H9 (cell line): ENCODE results near the gene SHISA9. TPM values are rescaled to one million over a fixed set of nuclear protein-coding genes. Genes with fewer than 3 reads are reported as not detected.

Experiments used
- DNase-seq: peaks from one replicate; pipeline ENCODE4 v3.0.0-alpha.2; 2017
- H2AFZ ChIP-seq: one replicate; pipeline ENCODE4 v1.6.1; 2013; ENCODE audit warnings: mild to moderate bottlenecking, low read length, control low read depth, moderate library complexity
- H2AK5ac ChIP-seq: 2 replicates; pipeline ENCODE4 v1.6.1; 2013; ENCODE audit warnings: low read length, control low read depth, mixed read lengths; ENCODE audit not compliant: insufficient read length
- H2BK120ac ChIP-seq: one replicate; pipeline ENCODE4 v1.6.1; 2013; ENCODE audit warnings: low read depth, mild to moderate bottlenecking, low read length, control low read depth, inconsistent platforms; ENCODE audit not compliant: poor library complexity, severe bottlenecking
- H2BK12ac ChIP-seq: 2 replicates; pipeline ENCODE4 v1.6.1; 2013; ENCODE audit warnings: low read length, control low read depth, mixed read lengths, low read depth; ENCODE audit not compliant: insufficient read length
- H2BK15ac ChIP-seq: 2 replicates; pipeline ENCODE4 v1.6.1; 2013; ENCODE audit warnings: low read depth, low read length, control low read depth
- H2BK20ac ChIP-seq: one replicate; pipeline ENCODE4 v1.6.1; 2013; ENCODE audit warnings: low read depth, mild to moderate bottlenecking, low read length, control low read depth, inconsistent platforms; ENCODE audit not compliant: poor library complexity, severe bottlenecking
- H2BK5ac ChIP-seq: 2 replicates; pipeline ENCODE4 v1.6.1; 2013; ENCODE audit warnings: low read length, control low read depth, mixed read lengths; ENCODE audit not compliant: insufficient read length
- H3K14ac ChIP-seq: 2 replicates; pipeline ENCODE4 v1.6.1; 2013; ENCODE audit warnings: low read length, control low read depth; ENCODE audit not compliant: insufficient read depth
- H3K18ac ChIP-seq: 2 replicates; pipeline ENCODE4 v1.6.1; 2013; ENCODE audit warnings: low read depth, mild to moderate bottlenecking, mixed read lengths, low read length, control low read depth; ENCODE audit not compliant: insufficient read length
- H3K23ac ChIP-seq: 2 replicates; pipeline ENCODE4 v1.6.1; 2013; ENCODE audit warnings: low read length, control low read depth, mixed read lengths, low read depth; ENCODE audit not compliant: insufficient read length
- H3K23me2 ChIP-seq: 2 replicates; pipeline ENCODE4 v1.6.1; 2013; ENCODE audit warnings: low read depth, mild to moderate bottlenecking, mixed read lengths, low read length, control low read depth; ENCODE audit not compliant: insufficient read length, poor library complexity, severe bottlenecking
- H3K27ac ChIP-seq: 2 replicates; pipeline ENCODE4 v1.5.1; 2013; ENCODE audit warnings: low read length, control low read depth, mixed read lengths, low read depth; ENCODE audit not compliant: insufficient read length
- H3K27me3 ChIP-seq: 2 replicates; pipeline ENCODE4 v1.6.1; 2013; ENCODE audit warnings: low read length, control low read depth, inconsistent platforms; ENCODE audit not compliant: insufficient read depth
- H3K4ac ChIP-seq: 2 replicates; pipeline ENCODE4 v1.6.1; 2013; ENCODE audit warnings: low read depth, mild to moderate bottlenecking, control low read depth, inconsistent platforms, low read length, moderate library complexity
- H3K4me1 ChIP-seq: 2 replicates; pipeline ENCODE4 v1.6.1; 2013; ENCODE audit warnings: low read length, control low read depth, inconsistent platforms; ENCODE audit not compliant: insufficient read depth
- H3K4me2 ChIP-seq: 2 replicates; pipeline ENCODE4 v1.6.1; 2013; ENCODE audit warnings: low read length, control low read depth, mixed read lengths; ENCODE audit not compliant: insufficient read length, insufficient read depth
- H3K56ac ChIP-seq: 2 replicates; pipeline ENCODE4 v1.6.1; 2013; ENCODE audit warnings: low read depth, mild to moderate bottlenecking, mixed read lengths, low read length, control low read depth; ENCODE audit not compliant: insufficient read length
- H3K79me1 ChIP-seq: 2 replicates; pipeline ENCODE4 v1.6.1; 2013; ENCODE audit warnings: low read depth, mild to moderate bottlenecking, moderate library complexity, low read length, control low read depth, inconsistent platforms; ENCODE audit not compliant: insufficient read depth, poor library complexity, severe bottlenecking
- H3K79me2 ChIP-seq: 2 replicates; pipeline ENCODE4 v1.6.1; 2013; ENCODE audit warnings: low read length, control low read depth, inconsistent platforms; ENCODE audit not compliant: insufficient read depth
- H3K9ac ChIP-seq: 2 replicates; pipeline ENCODE4 v1.6.1; 2013; ENCODE audit warnings: low read length, control low read depth, mixed read lengths; ENCODE audit not compliant: insufficient read length; ENCODE audit errors: extremely low read depth
- H3K9me3 ChIP-seq: one replicate; pipeline ENCODE4 v1.6.1; 2013; ENCODE audit warnings: low read depth, low read length, inconsistent platforms; ENCODE audit not compliant: control insufficient read depth
- H3T11ph ChIP-seq: one replicate; pipeline ENCODE4 v1.6.1; 2013; ENCODE audit warnings: mild to moderate bottlenecking, low read length, control low read depth, inconsistent platforms
- H4K20me1 ChIP-seq: one replicate; pipeline ENCODE4 v1.6.1; 2013; ENCODE audit not compliant: control insufficient read depth, insufficient read length, insufficient read depth
- H4K5ac ChIP-seq: 2 replicates; pipeline ENCODE4 v1.6.1; 2013; ENCODE audit warnings: low read depth, mild to moderate bottlenecking, mixed read lengths, low read length, control low read depth; ENCODE audit not compliant: insufficient read length
- H4K8ac ChIP-seq: replicated peaks from 2 replicates; pipeline ENCODE4 v1.6.1; 2013; ENCODE audit warnings: low read length, control low read depth, mixed read lengths, low read depth; ENCODE audit not compliant: insufficient read length
- H4K91ac ChIP-seq: 2 replicates; pipeline ENCODE4 v1.6.1; 2013; ENCODE audit warnings: low read depth, mild to moderate bottlenecking, moderate library complexity, mixed read lengths, low read length, control low read depth; ENCODE audit not compliant: insufficient read length
- H3K27ac Mint-ChIP-seq, 3 experiments: 2 replicates in 2 of 3; 3 replicates in 1 of 3; pipeline ENCODE4 v1.8.0; 2020 to 2021; ENCODE audit warnings: mixed read lengths in 3 of 3, mild to moderate bottlenecking in 1 of 3, moderate library complexity in 1 of 3
- H3K27me3 Mint-ChIP-seq: 2 replicates; pipeline ENCODE4 v1.8.0; 2021; ENCODE audit warnings: low read depth, mild to moderate bottlenecking, moderate library complexity, mixed read lengths
- H3K36me3 Mint-ChIP-seq, 3 experiments: 2 replicates in 2 of 3; 3 replicates in 1 of 3; pipeline ENCODE4 v1.8.0; 2020 to 2021; ENCODE audit warnings: low read depth in 3 of 3, mixed read lengths in 3 of 3; ENCODE audit not compliant: insufficient read depth in 1 of 3
- H3K4me1 Mint-ChIP-seq, 2 experiments: 2 replicates each; pipeline ENCODE4 v1.8.0; 2020; ENCODE audit warnings: mixed read lengths in 2 of 2
- H3K4me3 Mint-ChIP-seq, 2 experiments: 2 replicates in 1 of 2; 3 replicates in 1 of 2; pipeline ENCODE4 v1.8.0; 2020 to 2021; ENCODE audit warnings: mild to moderate bottlenecking in 2 of 2, mixed read lengths in 2 of 2, moderate library complexity in 1 of 2
- H3K9me3 Mint-ChIP-seq, 2 experiments: 2 replicates in 1 of 2; 3 replicates in 1 of 2; pipeline ENCODE4 v1.8.0; 2020; ENCODE audit warnings: mild to moderate bottlenecking in 2 of 2, mixed read lengths in 2 of 2, moderate library complexity in 1 of 2
- CTCF ChIP-seq: fragments of 200-600 bp; sonication (generic); conservative IDR thresholded peaks from 3 replicates; pipeline ENCODE4 v1.8.0; 2021; ENCODE audit warnings: antibody characterized with exemption, mild to moderate bottlenecking
- WGBS: extraction: QIAGEN DNeasy Blood & Tissue Kit; methylation state at CpG from one replicate; pipeline ENCODE4 v1.1.7; 2013; ENCODE audit warnings: missing lambda C conversion rate, low lambda C conversion rate, mixed read lengths; ENCODE audit not compliant: insufficient read length; ENCODE audit errors: extremely low coverage; 5-methylcytosine and 5-hydroxymethylcytosine counted together
- total RNA-seq: library from RNA; stranded (reverse); gene quantifications from 2 replicates; pipeline ENCODE4 v1.2.1, GENCODE V29; 2021

Gene SHISA9
- total RNA-seq, 1 experiment from 2014 or later, result 7.0 TPM

- no peak overlapping the region for H3K23ac ChIP-seq
Measured at GRCh38 chr16:13105427-13105826, 204.0 kb downstream of the SHISA9 start.

More at GRCh38 chr16:13105427-13105826, 204.0 kb downstream of the SHISA9 start:
- peaks cover 3 to 20% (median 16%) of the 10 kb centered on the region in 3 experiments; a peak in 6 of 7 replicates for H3K36me3 Mint-ChIP-seq
- DNase-seq, result no peak
- no peaks in the 10 kb centered on the region for H3K23me2 ChIP-seq
- H4K5ac ChIP-seq, result no peak overlapping the region
- H3K9me3 ChIP-seq, result no peaks in the 10 kb centered on the region
- peak overlapping the region in 1 of 3 experiments; percentile 85; a peak in 2 of 7 replicates for H3K27ac Mint-ChIP-seq
- H3K9me3 Mint-ChIP-seq, result peaks cover 7 to 11% of the 10 kb centered on the region in 2 experiments
- no peaks in the 10 kb centered on the region for H3K79me2 ChIP-seq
- no peak overlapping the region for H2BK20ac ChIP-seq
- H3K18ac ChIP-seq, result no peak overlapping the region
- H3K4me2 ChIP-seq, result no peak overlapping the region
- TF ChIP-seq CTCF, result no peak
- no peaks in the 10 kb centered on the region for H3K79me1 ChIP-seq
- no peaks in the 10 kb centered on the region for H3K27me3 ChIP-seq
- H3K4me1 ChIP-seq, result no peaks in the 10 kb centered on the region; the same call in 1 of the 2 replicates
- H3K56ac ChIP-seq, result no peak overlapping the region
- H4K8ac ChIP-seq, result no peak overlapping the region
- H2BK15ac ChIP-seq, result no peak overlapping the region
- H4K20me1 ChIP-seq, result no peaks in the 10 kb centered on the region
- H2AFZ ChIP-seq, result no peak overlapping the region
- H3K4ac ChIP-seq, result no peak overlapping the region
- H4K91ac ChIP-seq, result no peak overlapping the region
- no peak overlapping the region for H3K27ac ChIP-seq
- no peak overlapping the region for H3K9ac ChIP-seq
- no peak overlapping the region for H3K4me3 Mint-ChIP-seq
- H3K14ac ChIP-seq, result no peak overlapping the region
- WGBS, result no CpG with 5 or more reads among the region's 5 CpGs
- no peak overlapping the region for H2BK12ac ChIP-seq
- H3K27me3 Mint-ChIP-seq, result no peaks in the 10 kb centered on the region; the same call in 1 of the 2 replicates
- H3T11ph ChIP-seq, result no peak overlapping the region
- H2BK5ac ChIP-seq, result no peak overlapping the region
- no peak overlapping the region for H2BK120ac ChIP-seq
- peaks cover 7 to 19% of the 10 kb centered on the region in 2 experiments for H3K4me1 Mint-ChIP-seq
- H2AK5ac ChIP-seq, result no peak overlapping the region
